PC-3 (cell line): ENCODE results near the gene CARMIL1. TPM values are rescaled to one million over a fixed set of nuclear protein-coding genes. Genes with fewer than 3 reads are reported as not detected.

Experiments used
- ATAC-seq: fragments of 200-7000 bp; cut with Tn5 transposase; 2 replicates; pipeline ENCODE4 v1.9.1; 2020; ENCODE audit warnings: mild to moderate bottlenecking, moderate library complexity
- BruUV-seq: library from RNA; stranded (reverse); fragments of 400-500 nt; replicated peaks from 2 replicates; lab custom pipeline; 2021; lab: Mats Ljungman, UMichigan
- CTCF ChIA-PET: fragments of 300-600 bp; sonication (Branson Sonifier 250); formaldehyde crosslinking; loops from one replicate; lab custom pipeline; 2022; ENCODE audit warnings: antibody characterized with exemption; lab: Charles Lee
- POLR2A ChIA-PET: fragments of 300-600 bp; sonication (Branson Sonifier 250); formaldehyde crosslinking; loops from one replicate; lab custom pipeline; 2022; ENCODE audit warnings: antibody characterized with exemption; ENCODE audit not compliant: unreplicated experiment; lab: Charles Lee
- DNase-seq: peaks from one replicate; pipeline ENCODE4 v3.0.0-alpha.2; 2015
- H2AFZ ChIP-seq: fragments of 300-600 bp; sonication (generic); 2 replicates; pipeline ENCODE4 v1.6.0; 2016; ENCODE audit warnings: antibody characterized with exemption, low read length
- H3F3A ChIP-seq: fragments of 300-600 bp; sonication (generic); one replicate; pipeline ENCODE4 v1.6.0; 2017; ENCODE audit warnings: antibody characterized with exemption, low read length, control low read depth, mild to moderate bottlenecking; ENCODE audit not compliant: unreplicated experiment
- H3K27ac ChIP-seq: fragments of 300-600 bp; sonication (generic); 2 replicates; pipeline ENCODE4 v1.5.1; 2016; ENCODE audit warnings: mild to moderate bottlenecking, low read length
- H3K27me3 ChIP-seq: fragments of 300-600 bp; sonication (generic); 2 replicates; pipeline ENCODE4 v1.6.1; 2016; ENCODE audit warnings: low read length, mixed read lengths
- H3K36me3 ChIP-seq: fragments of 300-600 bp; sonication (generic); 2 replicates; pipeline ENCODE4 v1.6.1; 2016; ENCODE audit warnings: low read depth, mixed run types, low read length, mixed read lengths
- H3K4me1 ChIP-seq: fragments of 300-600 bp; sonication (generic); 2 replicates; pipeline ENCODE4 v1.5.1; 2016; ENCODE audit warnings: low read length; ENCODE audit not compliant: insufficient read depth
- H3K4me2 ChIP-seq: fragments of 300-600 bp; sonication (generic); 2 replicates; pipeline ENCODE4 v1.6.0; 2016; ENCODE audit warnings: low read length
- H3K4me3 ChIP-seq: fragments of 300-600 bp; sonication (generic); 2 replicates; pipeline ENCODE4 v1.5.1; 2016; ENCODE audit warnings: mild to moderate bottlenecking, low read length, mixed read lengths
- H3K79me2 ChIP-seq: fragments of 300-600 bp; sonication (generic); 2 replicates; pipeline ENCODE4 v1.6.1; 2017; ENCODE audit warnings: low read length, mixed read lengths
- H3K9ac ChIP-seq: fragments of 300-600 bp; sonication (generic); 2 replicates; pipeline ENCODE4 v1.6.0; 2016; ENCODE audit warnings: mild to moderate bottlenecking, low read length
- H3K9me2 ChIP-seq: fragments of 300-600 bp; sonication (generic); replicated peaks from 2 replicates; pipeline ENCODE4 v1.6.1; 2016; ENCODE audit warnings: mixed run types, low read length, mixed read lengths
- H3K9me3 ChIP-seq: fragments of 300-600 bp; sonication (generic); 2 replicates; pipeline ENCODE4 v1.6.1; 2016; ENCODE audit warnings: low read length, mixed read lengths
- H4K20me1 ChIP-seq: fragments of 300-600 bp; sonication (generic); 2 replicates; pipeline ENCODE4 v1.6.1; 2016; ENCODE audit warnings: low read length, mixed read lengths
- EZH2 ChIP-seq: fragments of 300-600 bp; sonication (generic); IDR thresholded peaks from one replicate; pipeline ENCODE4 v1.6.1; 2017; ENCODE audit warnings: antibody characterized with exemption, mild to moderate bottlenecking, low read length; ENCODE audit not compliant: unreplicated experiment
- EZH2phosphoT487 ChIP-seq: fragments of 300-600 bp; sonication (generic); IDR thresholded peaks from 2 replicates; pipeline ENCODE4 v1.6.1; 2018; ENCODE audit warnings: mild to moderate bottlenecking, antibody characterized with exemption, low read length, borderline replicate concordance
- intact Hi-C: fragments of 100-400 bp; cut with micrococcal nuclease; formaldehyde crosslinking; loops from 2 replicates; pipeline ENCODE4 v1.9.0; 2023
- total RNA-seq: library from RNA; depleted of rRNA; stranded (reverse); fragments of >200 nt; gene quantifications from 2 replicates; pipeline ENCODE4 v1.2.3, GENCODE V29; 2014
- TF ChIP-seq, protein P1 (sequence below): fragments of 300-600 bp; sonication (generic); conservative IDR thresholded peaks from 2 replicates; pipeline ENCODE4 v1.5.1; 2017; ENCODE audit warnings: antibody characterized with exemption, low read depth, mild to moderate bottlenecking, low read length

The CARMIL1 gene
- total RNA-seq, 1 experiment from 2014 or later, result 22.0 TPM

- Histone ChIP-seq H3F3A (no peaks in the 10 kb centered on the region), H3K9me3 (no peaks in the 10 kb centered on the region), H3K36me3 (no peaks in the 10 kb centered on the region), H3K27me3 (no peaks in the 10 kb centered on the region), H3K27ac (no peak overlapping the region), H3K79me2 (no peaks in the 10 kb centered on the region), H3K4me2 (no peak overlapping the region), H4K20me1 (no peaks in the 10 kb centered on the region), H3K9me2 (no peaks in the 10 kb centered on the region), H2AFZ (no peak overlapping the region), H3K9ac (no peak overlapping the region), H3K4me1 (no peaks in the 10 kb centered on the region), H3K4me3 (no peak overlapping the region)
- BruUV-seq, result no TSS peak
- ChIA-PET CTCF (no interaction called here), POLR2A (no interaction called here)
- intact Hi-C loops, result no loop called here
- no peak for ATAC-seq
- TF ChIP-seq EZH2phosphoT487, result no peak
- TF ChIP-seq, protein P1, sequence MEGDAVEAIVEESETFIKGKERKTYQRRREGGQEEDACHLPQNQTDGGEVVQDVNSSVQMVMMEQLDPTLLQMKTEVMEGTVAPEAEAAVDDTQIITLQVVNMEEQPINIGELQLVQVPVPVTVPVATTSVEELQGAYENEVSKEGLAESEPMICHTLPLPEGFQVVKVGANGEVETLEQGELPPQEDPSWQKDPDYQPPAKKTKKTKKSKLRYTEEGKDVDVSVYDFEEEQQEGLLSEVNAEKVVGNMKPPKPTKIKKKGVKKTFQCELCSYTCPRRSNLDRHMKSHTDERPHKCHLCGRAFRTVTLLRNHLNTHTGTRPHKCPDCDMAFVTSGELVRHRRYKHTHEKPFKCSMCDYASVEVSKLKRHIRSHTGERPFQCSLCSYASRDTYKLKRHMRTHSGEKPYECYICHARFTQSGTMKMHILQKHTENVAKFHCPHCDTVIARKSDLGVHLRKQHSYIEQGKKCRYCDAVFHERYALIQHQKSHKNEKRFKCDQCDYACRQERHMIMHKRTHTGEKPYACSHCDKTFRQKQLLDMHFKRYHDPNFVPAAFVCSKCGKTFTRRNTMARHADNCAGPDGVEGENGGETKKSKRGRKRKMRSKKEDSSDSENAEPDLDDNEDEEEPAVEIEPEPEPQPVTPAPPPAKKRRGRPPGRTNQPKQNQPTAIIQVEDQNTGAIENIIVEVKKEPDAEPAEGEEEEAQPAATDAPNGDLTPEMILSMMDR, result no peak
- TF ChIP-seq EZH2, result no peak
- no peak for DNase-seq
Observed at GRCh38 chr6:25351485-25351884, 72.3 kb downstream of the CARMIL1 start.

DNA sequence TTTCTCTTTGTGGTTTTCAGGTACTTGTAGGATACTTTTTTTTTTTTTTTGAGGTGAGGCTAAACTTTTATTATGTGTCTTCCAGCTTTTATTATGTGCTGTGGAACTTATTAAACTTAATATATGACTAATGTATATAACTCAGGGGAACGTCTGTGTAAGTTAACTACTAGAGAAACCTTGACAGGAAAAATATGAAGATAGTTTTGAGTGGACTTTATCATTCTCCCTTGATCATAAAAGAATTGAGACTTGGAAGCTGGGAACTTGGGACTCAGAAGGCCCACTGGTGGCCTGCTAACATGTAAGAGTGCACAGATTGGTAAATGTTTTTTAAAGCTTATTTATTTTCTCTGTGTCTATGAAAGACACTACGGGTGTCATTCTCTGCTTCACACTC is 73.1 kb downstream of the CARMIL1 start:
- Histone ChIP-seq H3F3A (no peaks in the 10 kb centered on the region), H4K20me1 (no peaks in the 10 kb centered on the region), H3K4me1 (no peaks in the 10 kb centered on the region), H3K36me3 (no peaks in the 10 kb centered on the region), H3K79me2 (peaks cover 3% of the 10 kb centered on the region; the same call in 1 of the 2 replicates), H3K4me3 (no peak overlapping the region), H3K27ac (no peak overlapping the region), H3K4me2 (no peak overlapping the region), H2AFZ (no peak overlapping the region), H3K9ac (no peak overlapping the region), H3K9me3 (no peaks in the 10 kb centered on the region), H3K9me2 (no peaks in the 10 kb centered on the region), H3K27me3 (no peaks in the 10 kb centered on the region)
- ATAC-seq (no peak), DNase-seq (no peak)
- BruUV-seq, result no TSS peak
- intact Hi-C loops, result no loop called here
- no peak for TF ChIP-seq EZH2
- TF ChIP-seq, protein P1, result no peak
- no peak for TF ChIP-seq EZH2phosphoT487
- ChIA-PET POLR2A (no interaction called here), CTCF (no interaction called here)

GRCh38 chr6:25354078-25354932 is 75.1 kb downstream of the CARMIL1 start:
- H3K9me3 ChIP-seq, result no peaks in the 10 kb centered on the region
- H3K79me2 ChIP-seq, result peaks cover 19% of the 10 kb centered on the region
- H3K4me1 ChIP-seq, result peaks cover 6% of the 10 kb centered on the region
- H3K4me3 ChIP-seq, result no peak overlapping the region
- BruUV-seq, result no TSS peak
- ChIA-PET CTCF (no interaction called here), POLR2A (no interaction called here)
- intact Hi-C loops, result no loop called here
- ATAC-seq (no peak), DNase-seq (no peak)
- no peak for TF ChIP-seq EZH2
- TF ChIP-seq EZH2phosphoT487, result no peak
- TF ChIP-seq, protein P1, result no peak
- no peaks in the 10 kb centered on the region for H3F3A ChIP-seq
- no peak overlapping the region for H3K9ac ChIP-seq
- H3K9me2 ChIP-seq, result no peaks in the 10 kb centered on the region
- H3K27ac ChIP-seq, result no peak overlapping the region
- no peak overlapping the region for H3K4me2 ChIP-seq
- no peak overlapping the region for H2AFZ ChIP-seq
- no peaks in the 10 kb centered on the region for H3K27me3 ChIP-seq
- H4K20me1 ChIP-seq, result no peaks in the 10 kb centered on the region
- no peaks in the 10 kb centered on the region for H3K36me3 ChIP-seq
